Fibroblast of mammary gland (primary cell): ENCODE results near the gene TEAD2.

Source experiments
- DNase-seq: peaks from one replicate; pipeline ENCODE4 v3.0.0-alpha.2; 2010; ENCODE audit warnings: low read depth
- H3K4me3 ChIP-seq: 2 replicates; pipeline ENCODE4 v1.5.1; 2011; ENCODE audit warnings: low read depth, mild to moderate bottlenecking, low read length, moderate library complexity; ENCODE audit not compliant: control insufficient read depth
- CTCF ChIP-seq: conservative IDR thresholded peaks from 2 replicates; pipeline ENCODE4 v1.5.1; 2011; ENCODE audit warnings: low read depth, low read length, inconsistent platforms; ENCODE audit not compliant: control insufficient read depth, insufficient read depth

Gene TEAD2

GRCh38 chr19:49368711-49369358 lies 6.6 kb upstream of the TEAD2 start:
- no peak overlapping the region for H3K4me3 ChIP-seq
- no peak for DNase-seq
- TF ChIP-seq CTCF = no peak

- no peak overlapping the region for H3K4me3 ChIP-seq
- TF ChIP-seq CTCF = no peak
- no peak for DNase-seq
These were observed 3.9 kb upstream of the TEAD2 start for GRCh38 chr19:49366110-49366509.

- DNase-seq = no peak
These were observed 2.0 kb upstream of the TEAD2 start for GRCh38 chr19:49364083-49364737.

GRCh38 chr19:49363268-49364082 lies 1.3 kb upstream of the TEAD2 start, which contains the start of gene DKKL1:
Gene DKKL1, plus strand, starts transcription at chr19:49363877. Its CDS starts 122 bp downstream, at chr19:49363999.
- DNase-seq = peak; percentile 99
- no peak for TF ChIP-seq CTCF
- H3K4me3 ChIP-seq = peak within 1 kb of the TSS; percentile 80

More at GRCh38 chr19:49364083-49364737, 2.0 kb upstream of the TEAD2 start:
- no peak for TF ChIP-seq CTCF
- peak overlapping the region; percentile 21 for H3K4me3 ChIP-seq

- peak overlapping the region; percentile 80 for H3K4me3 ChIP-seq
- DNase-seq = no peak
- no peak for TF ChIP-seq CTCF
These were observed 682 bp upstream of the TEAD2 start for GRCh38 chr19:49362929-49363267.

GRCh38 chr19:49361438-49362047 lies 673 bp downstream of the TEAD2 start:
- no peak for TF ChIP-seq CTCF
- H3K4me3 ChIP-seq = peak overlapping the region; percentile 80
- peak; percentile 69 for DNase-seq
